SK-N-SH (cell line): ENCODE results near the gene KAT5. TPM values are rescaled to one million over a fixed set of nuclear protein-coding genes. Genes with fewer than 3 reads are reported as not detected.
A peak's percentile ranks its signal among the peaks of the same experiment; 100 is the strongest.
"Not testable (repeated sequence)": the region's sequence is repeated elsewhere in the genome, so short reads cannot be mapped to it uniquely, and the experiment has no call there.

Experiments
- CTCF ChIA-PET: fragments of 300-600, 350-600 bp; formaldehyde crosslinking; extraction: SDS; loops from one replicate; lab custom pipeline; 2021; lab: Yijun Ruan, JAX
- POLR2A ChIA-PET: fragments of 350-600 bp; sonication (Branson Sonifier 250); formaldehyde crosslinking; extraction: SDS; loops from one replicate; lab custom pipeline; 2020; ENCODE audit warnings: antibody characterized with exemption, inconsistent platforms; lab: Yijun Ruan, JAX
- DNase-seq: peaks from one replicate; pipeline ENCODE4 v3.0.0; 2012
- H2AFZ ChIP-seq: fragments of 200-600 bp; sonication (generic); 2 replicates; pipeline ENCODE4 v1.8.1; 2016; ENCODE audit warnings: antibody characterized with exemption, mild to moderate bottlenecking, low read depth
- H3F3A ChIP-seq: fragments of 200-600 bp; sonication (generic); replicated peaks from 2 replicates; pipeline ENCODE3; 2016; ENCODE audit warnings: antibody characterized with exemption, mild to moderate bottlenecking; ENCODE audit not compliant: insufficient read depth
- H3K27ac ChIP-seq, 2 experiments: fragments of 200-500 bp in 1 of 2; fragments of 200-600 bp in 1 of 2; sonication (Bioruptor generic) in 1 of 2; sonication (generic), shearing (Covaris generic) in 1 of 2; 2 replicates each; pipeline versions ENCODE4 v1.5.1 to v1.6.1; 2014 to 2016; ENCODE audit warnings: low read depth in 2 of 2, inconsistent platforms in 1 of 2, low read length in 1 of 2, mild to moderate bottlenecking in 1 of 2, mixed read lengths in 1 of 2
- H3K27me3 ChIP-seq: fragments of 200-600 bp; sonication (generic), shearing (Covaris generic); 2 replicates; pipeline ENCODE4 v1.6.1; 2016; ENCODE audit warnings: mixed run types; ENCODE audit not compliant: insufficient read depth
- H3K36me3 ChIP-seq, 2 experiments: fragments of 200-500 bp in 1 of 2; fragments of 200-600 bp in 1 of 2; sonication (Bioruptor generic) in 1 of 2; sonication (generic) in 1 of 2; replicated peaks in 1 of 2; 2 replicates each; pipeline versions ENCODE3 to v1.5.1; 2014 to 2016; ENCODE audit warnings: low read length in 1 of 2, mild to moderate bottlenecking in 1 of 2; ENCODE audit not compliant: insufficient read depth in 2 of 2, control insufficient read depth in 1 of 2
- H3K4me1 ChIP-seq, 2 experiments: fragments of 200-500 bp in 1 of 2; fragments of 200-600 bp in 1 of 2; sonication (Bioruptor generic) in 1 of 2; sonication (generic), shearing (Covaris generic) in 1 of 2; 2 replicates each; pipeline versions ENCODE4 v1.5.1 to v1.6.1; 2014 to 2016; ENCODE audit warnings: low read depth in 1 of 2, low read length in 1 of 2, mixed run types in 1 of 2; ENCODE audit not compliant: insufficient read depth in 2 of 2, control insufficient read depth in 1 of 2
- H3K4me2 ChIP-seq: fragments of 200-600 bp; sonication (generic), shearing (Covaris generic); 2 replicates; pipeline ENCODE4 v1.6.1; 2017; ENCODE audit warnings: mixed run types
- H3K4me3 ChIP-seq, 2 experiments: fragments of 200-500 bp in 1 of 2; fragments of 200-600 bp in 1 of 2; sonication (Bioruptor generic) in 1 of 2; sonication (generic), shearing (Covaris generic) in 1 of 2; 2 replicates each; pipeline versions ENCODE4 v1.5.1 to v1.8.1; 2014 to 2016; ENCODE audit warnings: low read depth in 2 of 2, inconsistent platforms in 1 of 2, low read length in 1 of 2, mild to moderate bottlenecking in 1 of 2, mixed read lengths in 1 of 2, moderate library complexity in 1 of 2
- H3K79me2 ChIP-seq: fragments of 200-600 bp; sonication (generic); 2 replicates; pipeline ENCODE4 v1.8.1; 2017; ENCODE audit warnings: mild to moderate bottlenecking; ENCODE audit not compliant: insufficient read depth
- H3K9ac ChIP-seq: fragments of 200-600 bp; sonication (generic); 2 replicates; pipeline ENCODE4 v1.6.1; 2017; ENCODE audit warnings: mixed run types
- H3K9me2 ChIP-seq: fragments of 200-600 bp; sonication (generic); 2 replicates; pipeline ENCODE4 v1.6.1; 2017; ENCODE audit warnings: mixed run types
- H3K9me3 ChIP-seq: fragments of 200-600 bp; sonication (generic); 2 replicates; pipeline ENCODE4 v1.6.1; 2017; ENCODE audit warnings: mixed run types, mild to moderate bottlenecking, moderate library complexity
- H4K20me1 ChIP-seq: fragments of 200-600 bp; sonication (generic); 2 replicates; pipeline ENCODE4 v1.6.1; 2017; ENCODE audit warnings: mild to moderate bottlenecking, mixed run types; ENCODE audit not compliant: insufficient read depth
- CTCF ChIP-seq: fragments of 200-600 bp; sonication (generic); IDR thresholded peaks from 2 replicates; pipeline ENCODE4 v1.6.1; 2017; ENCODE audit warnings: antibody characterized with exemption, mild to moderate bottlenecking, moderate library complexity
- RAD21 ChIP-seq: IDR thresholded peaks from 2 replicates; pipeline ENCODE4 v1.6.1; 2012; ENCODE audit warnings: mild to moderate bottlenecking, low read length
- RCOR1 ChIP-seq: fragments of 150-350 bp; IDR thresholded peaks from 2 replicates; pipeline ENCODE4 v1.6.1; 2017; ENCODE audit warnings: antibody characterized with exemption, low read length
- RFX5 ChIP-seq: IDR thresholded peaks from 2 replicates; pipeline ENCODE4 v1.6.1; 2012; ENCODE audit warnings: mild to moderate bottlenecking, improper control_type of control experiment, low read length
- SIN3A ChIP-seq: IDR thresholded peaks from 2 replicates; pipeline ENCODE4 v1.6.1; 2012; ENCODE audit warnings: low read depth, mild to moderate bottlenecking, low read length, moderate library complexity, borderline replicate concordance
- SMC3 ChIP-seq: IDR thresholded peaks from 2 replicates; pipeline ENCODE4 v1.6.1; 2012; ENCODE audit warnings: low read depth, low read length, improper control_type of control experiment
- USF2 ChIP-seq: fragments of 150-350 bp; IDR thresholded peaks from 2 replicates; pipeline ENCODE4 v1.6.1; 2017; ENCODE audit warnings: antibody characterized with exemption, low read length, low read depth, borderline replicate concordance
- WGBS: methylation state at CpG from one replicate; pipeline ENCODE4 v1.1.6; 2017; ENCODE audit warnings: low lambda C conversion rate; 5-methylcytosine and 5-hydroxymethylcytosine counted together
- polyA plus RNA-seq, 3 experiments: library from polyadenylated mRNA; depleted of rRNA; stranded (reverse); fragments of >200 nt; gene quantifications; 2 replicates each; pipeline ENCODE4 v1.2.3, GENCODE V29; 2012
- TF ChIP-seq, protein P1 (sequence below): IDR thresholded peaks from 2 replicates; pipeline ENCODE4 v1.6.1; 2012; ENCODE audit warnings: mild to moderate bottlenecking, low read depth, low read length, moderate library complexity
- TF ChIP-seq, protein P2 (sequence below): IDR thresholded peaks from 2 replicates; pipeline ENCODE4 v1.4.0; 2012; ENCODE audit warnings: low read depth, borderline replicate concordance

KAT5 gene
- polyA plus RNA-seq, 1 of the 3 experiments (the other 2 are of a cell fraction) = 51.9 TPM

DNA sequence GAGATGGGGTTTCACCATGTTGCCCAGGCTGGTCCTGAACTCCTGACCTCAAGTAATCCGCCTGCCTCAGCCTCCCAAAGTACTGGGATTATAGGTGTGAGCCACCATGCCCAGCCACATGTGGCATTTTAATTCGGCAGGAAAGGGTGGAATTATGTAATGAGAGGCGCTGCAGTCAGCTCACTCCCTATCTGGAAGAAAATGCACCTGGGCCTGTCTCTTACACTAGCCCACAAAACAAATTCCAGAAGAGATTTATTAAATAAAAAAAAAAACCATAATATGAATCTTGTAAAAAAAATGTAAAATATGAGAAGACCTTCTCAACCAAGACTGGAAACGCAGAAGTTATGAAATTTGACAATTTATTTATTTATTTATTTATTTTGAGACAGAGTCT lies 8.2 kb upstream of the KAT5 start:
- Histone ChIP-seq H3K27ac (no peak overlapping the region), H3K4me2 (no peak overlapping the region), H3K9ac (no peak overlapping the region), H3F3A (no peaks in the 10 kb centered on the region), H2AFZ (no peak overlapping the region), H4K20me1 (no peaks in the 10 kb centered on the region), H3K9me2 (no peaks in the 10 kb centered on the region), H3K79me2 (no peaks in the 10 kb centered on the region), H3K4me3 (no peak overlapping the region), H3K27me3 (peaks cover 25% of the 10 kb centered on the region; the same call in 1 of the 2 replicates), H3K36me3 (no peaks in the 10 kb centered on the region), H3K4me1 (no peaks in the 10 kb centered on the region; a peak in 1 of 4 replicates), H3K9me3 (no peaks in the 10 kb centered on the region)
- POLR2A ChIA-PET = no interaction called here
- no peak for DNase-seq
- no peak for TF ChIP-seq USF2
- no peak for TF ChIP-seq SIN3A
- TF ChIP-seq, protein P1, sequence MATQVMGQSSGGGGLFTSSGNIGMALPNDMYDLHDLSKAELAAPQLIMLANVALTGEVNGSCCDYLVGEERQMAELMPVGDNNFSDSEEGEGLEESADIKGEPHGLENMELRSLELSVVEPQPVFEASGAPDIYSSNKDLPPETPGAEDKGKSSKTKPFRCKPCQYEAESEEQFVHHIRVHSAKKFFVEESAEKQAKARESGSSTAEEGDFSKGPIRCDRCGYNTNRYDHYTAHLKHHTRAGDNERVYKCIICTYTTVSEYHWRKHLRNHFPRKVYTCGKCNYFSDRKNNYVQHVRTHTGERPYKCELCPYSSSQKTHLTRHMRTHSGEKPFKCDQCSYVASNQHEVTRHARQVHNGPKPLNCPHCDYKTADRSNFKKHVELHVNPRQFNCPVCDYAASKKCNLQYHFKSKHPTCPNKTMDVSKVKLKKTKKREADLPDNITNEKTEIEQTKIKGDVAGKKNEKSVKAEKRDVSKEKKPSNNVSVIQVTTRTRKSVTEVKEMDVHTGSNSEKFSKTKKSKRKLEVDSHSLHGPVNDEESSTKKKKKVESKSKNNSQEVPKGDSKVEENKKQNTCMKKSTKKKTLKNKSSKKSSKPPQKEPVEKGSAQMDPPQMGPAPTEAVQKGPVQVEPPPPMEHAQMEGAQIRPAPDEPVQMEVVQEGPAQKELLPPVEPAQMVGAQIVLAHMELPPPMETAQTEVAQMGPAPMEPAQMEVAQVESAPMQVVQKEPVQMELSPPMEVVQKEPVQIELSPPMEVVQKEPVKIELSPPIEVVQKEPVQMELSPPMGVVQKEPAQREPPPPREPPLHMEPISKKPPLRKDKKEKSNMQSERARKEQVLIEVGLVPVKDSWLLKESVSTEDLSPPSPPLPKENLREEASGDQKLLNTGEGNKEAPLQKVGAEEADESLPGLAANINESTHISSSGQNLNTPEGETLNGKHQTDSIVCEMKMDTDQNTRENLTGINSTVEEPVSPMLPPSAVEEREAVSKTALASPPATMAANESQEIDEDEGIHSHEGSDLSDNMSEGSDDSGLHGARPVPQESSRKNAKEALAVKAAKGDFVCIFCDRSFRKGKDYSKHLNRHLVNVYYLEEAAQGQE = no peak
- TF ChIP-seq SMC3 = no peak
- TF ChIP-seq RCOR1 = no peak
- TF ChIP-seq, protein P2, sequence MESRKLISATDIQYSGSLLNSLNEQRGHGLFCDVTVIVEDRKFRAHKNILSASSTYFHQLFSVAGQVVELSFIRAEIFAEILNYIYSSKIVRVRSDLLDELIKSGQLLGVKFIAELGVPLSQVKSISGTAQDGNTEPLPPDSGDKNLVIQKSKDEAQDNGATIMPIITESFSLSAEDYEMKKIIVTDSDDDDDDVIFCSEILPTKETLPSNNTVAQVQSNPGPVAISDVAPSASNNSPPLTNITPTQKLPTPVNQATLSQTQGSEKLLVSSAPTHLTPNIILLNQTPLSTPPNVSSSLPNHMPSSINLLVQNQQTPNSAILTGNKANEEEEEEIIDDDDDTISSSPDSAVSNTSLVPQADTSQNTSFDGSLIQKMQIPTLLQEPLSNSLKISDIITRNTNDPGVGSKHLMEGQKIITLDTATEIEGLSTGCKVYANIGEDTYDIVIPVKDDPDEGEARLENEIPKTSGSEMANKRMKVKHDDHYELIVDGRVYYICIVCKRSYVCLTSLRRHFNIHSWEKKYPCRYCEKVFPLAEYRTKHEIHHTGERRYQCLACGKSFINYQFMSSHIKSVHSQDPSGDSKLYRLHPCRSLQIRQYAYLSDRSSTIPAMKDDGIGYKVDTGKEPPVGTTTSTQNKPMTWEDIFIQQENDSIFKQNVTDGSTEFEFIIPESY = no peak
- CTCF ChIA-PET = interaction anchor here (0.6 to 5.7 kb wide), 8 partner anchors 8 to 316 kb away, joined by 3 to 30 read pairs (median 8); partner anchors contain the start of genes BANF1, KAT5 and RELA
- WGBS = 33% methylated on average over 4 of the region's 4 CpGs

DNA sequence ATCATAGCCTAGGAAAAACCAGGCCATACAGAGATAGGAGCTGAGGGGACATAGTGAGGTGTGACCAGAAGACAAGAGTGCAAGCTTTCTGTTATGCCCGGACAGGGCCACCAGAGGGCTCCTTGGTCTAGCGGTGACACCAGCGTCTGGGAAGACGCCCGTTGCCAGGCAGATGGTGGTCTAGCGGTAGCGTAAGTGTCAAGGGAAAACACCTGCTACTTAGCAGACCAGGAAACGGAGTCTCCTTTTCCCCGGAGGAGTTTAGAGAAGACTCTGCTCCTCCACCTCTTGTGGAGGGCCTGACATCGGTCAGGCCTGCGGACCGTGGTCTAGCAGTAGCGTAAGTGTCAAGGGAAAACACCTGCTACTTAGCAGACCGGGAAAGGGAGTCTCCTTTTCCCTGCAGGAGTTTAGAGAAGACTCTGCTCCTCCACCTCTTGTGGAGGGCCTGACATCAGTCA lies 5.7 kb upstream of the KAT5 start:
- H3K36me3 ChIP-seq, H3K27ac ChIP-seq, POLR2A ChIA-PET, H4K20me1 ChIP-seq, H3F3A ChIP-seq, H3K9me2 ChIP-seq, H2AFZ ChIP-seq, H3K27me3 ChIP-seq, H3K4me2 ChIP-seq, H3K79me2 ChIP-seq, H3K4me1 ChIP-seq, H3K9me3 ChIP-seq, H3K4me3 ChIP-seq, DNase-seq: not testable (repeated sequence)
- 25% methylated on average over 14 of the region's 14 CpGs for WGBS
- CTCF ChIA-PET = interaction anchor here (0.6 to 5.7 kb wide), 23 partner anchors 11 to 339 kb away, joined by 3 to 30 read pairs (median 4); partner anchors contain the start of gene RELA
- peak; percentile 65 for TF ChIP-seq CTCF
- peak; percentile 48 for TF ChIP-seq RAD21
- TF ChIP-seq SMC3 = peak; percentile 33
- peak; percentile 78 for TF ChIP-seq RFX5
- TF ChIP-seq, all 33 proteins: peak for 4; not testable (repeated sequence) for 29
- not testable (repeated sequence) for H3K9ac ChIP-seq

DNA sequence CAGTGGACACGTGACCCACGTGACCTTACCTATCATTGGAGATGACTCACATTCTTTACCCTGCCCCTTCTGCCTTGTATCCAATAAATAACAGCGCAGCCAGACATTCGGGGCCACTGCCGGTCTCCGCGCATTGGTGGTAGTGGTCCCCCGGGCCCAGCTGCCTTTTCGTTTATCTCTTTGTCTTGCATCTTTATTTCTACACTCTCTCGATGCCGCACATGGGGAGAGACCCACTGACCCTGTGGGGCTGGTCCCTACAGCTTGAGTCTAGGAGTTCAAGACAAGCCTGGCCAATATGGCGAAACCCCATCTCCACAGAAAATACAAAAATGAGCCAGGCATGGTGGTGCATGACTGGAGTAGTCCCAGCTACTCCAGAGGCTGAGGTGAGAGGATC lies 5.0 kb upstream of the KAT5 start:
- H3K79me2 ChIP-seq, H3K9ac ChIP-seq, H3K9me2 ChIP-seq, H3K27ac ChIP-seq, H4K20me1 ChIP-seq, H3K4me1 ChIP-seq, H3K4me3 ChIP-seq, POLR2A ChIA-PET, H3K36me3 ChIP-seq, H3K9me3 ChIP-seq, DNase-seq, H3K4me2 ChIP-seq, H3F3A ChIP-seq, H3K27me3 ChIP-seq, H2AFZ ChIP-seq: not testable (repeated sequence)
- CTCF ChIA-PET = interaction anchor here (0.6 to 5.7 kb wide), 9 partner anchors 11 to 315 kb away, joined by 3 to 30 read pairs (median 4); partner anchors contain the start of gene FIBP
- 76% methylated on average over 12 of the region's 12 CpGs for WGBS
